Measurements from ENCODE around the gene ICE2.

Gene ICE2

DNA sequence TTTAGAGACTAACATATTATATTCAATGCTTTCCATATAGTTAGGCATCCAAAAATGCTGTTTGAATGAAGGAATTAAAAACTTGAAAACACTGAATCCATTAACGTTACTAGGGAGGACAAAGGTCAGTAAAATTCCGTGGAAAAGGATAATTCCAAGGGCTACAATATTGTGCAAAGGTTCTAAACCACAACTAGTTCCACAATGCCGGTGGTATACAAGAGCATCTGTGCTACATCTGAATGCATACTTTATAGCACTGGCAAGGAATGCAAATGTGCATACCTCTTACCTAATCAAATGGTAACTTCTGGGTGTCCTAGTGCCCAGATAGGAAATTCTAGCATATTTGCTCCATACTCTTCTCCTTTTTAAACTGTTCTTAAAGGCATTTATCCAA is 2.2 kb downstream of the ICE2 start:
- TF ChIP-seq, protein P1, sequence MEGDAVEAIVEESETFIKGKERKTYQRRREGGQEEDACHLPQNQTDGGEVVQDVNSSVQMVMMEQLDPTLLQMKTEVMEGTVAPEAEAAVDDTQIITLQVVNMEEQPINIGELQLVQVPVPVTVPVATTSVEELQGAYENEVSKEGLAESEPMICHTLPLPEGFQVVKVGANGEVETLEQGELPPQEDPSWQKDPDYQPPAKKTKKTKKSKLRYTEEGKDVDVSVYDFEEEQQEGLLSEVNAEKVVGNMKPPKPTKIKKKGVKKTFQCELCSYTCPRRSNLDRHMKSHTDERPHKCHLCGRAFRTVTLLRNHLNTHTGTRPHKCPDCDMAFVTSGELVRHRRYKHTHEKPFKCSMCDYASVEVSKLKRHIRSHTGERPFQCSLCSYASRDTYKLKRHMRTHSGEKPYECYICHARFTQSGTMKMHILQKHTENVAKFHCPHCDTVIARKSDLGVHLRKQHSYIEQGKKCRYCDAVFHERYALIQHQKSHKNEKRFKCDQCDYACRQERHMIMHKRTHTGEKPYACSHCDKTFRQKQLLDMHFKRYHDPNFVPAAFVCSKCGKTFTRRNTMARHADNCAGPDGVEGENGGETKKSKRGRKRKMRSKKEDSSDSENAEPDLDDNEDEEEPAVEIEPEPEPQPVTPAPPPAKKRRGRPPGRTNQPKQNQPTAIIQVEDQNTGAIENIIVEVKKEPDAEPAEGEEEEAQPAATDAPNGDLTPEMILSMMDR (IDR thresholded peaks at IDR 0.05; ENCODE audit: low read depth, low read length, missing control alignments) = no peak
- H3K4me3 ChIP-seq (replicated peaks; ENCODE audit: low read depth, low read length) = peak overlapping the region; percentile 59
- DNase-seq (ENCODE audit: extremely low read depth, low read depth) = no peak

DNA sequence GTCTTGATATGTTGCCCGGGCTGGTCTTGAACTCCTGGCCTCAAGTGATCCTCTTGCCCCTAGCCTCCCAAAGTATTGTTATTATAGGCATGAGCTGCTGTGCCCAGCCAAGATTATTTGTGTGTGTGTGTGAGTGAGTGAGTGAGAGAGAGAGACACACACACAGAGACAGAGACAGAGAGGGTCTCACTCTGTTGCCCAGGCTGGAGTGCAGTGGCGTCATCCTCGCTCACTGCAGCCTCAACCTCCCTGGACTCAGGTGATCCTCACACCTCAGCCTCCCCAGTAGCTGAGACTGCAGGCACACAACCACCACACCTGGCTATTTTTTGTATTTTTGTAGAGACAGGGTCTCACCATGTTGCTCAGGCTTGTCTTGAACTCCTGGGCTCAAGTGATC is 5.8 kb downstream of the ICE2 start:
- H3K4me3 ChIP-seq (replicated peaks; ENCODE audit: low read depth, low read length) = no peak overlapping the region
- no peak for DNase-seq (ENCODE audit: extremely low read depth, low read depth)
- TF ChIP-seq, protein P1 (IDR thresholded peaks at IDR 0.05; ENCODE audit: low read depth, low read length, missing control alignments) = no peak

DNA sequence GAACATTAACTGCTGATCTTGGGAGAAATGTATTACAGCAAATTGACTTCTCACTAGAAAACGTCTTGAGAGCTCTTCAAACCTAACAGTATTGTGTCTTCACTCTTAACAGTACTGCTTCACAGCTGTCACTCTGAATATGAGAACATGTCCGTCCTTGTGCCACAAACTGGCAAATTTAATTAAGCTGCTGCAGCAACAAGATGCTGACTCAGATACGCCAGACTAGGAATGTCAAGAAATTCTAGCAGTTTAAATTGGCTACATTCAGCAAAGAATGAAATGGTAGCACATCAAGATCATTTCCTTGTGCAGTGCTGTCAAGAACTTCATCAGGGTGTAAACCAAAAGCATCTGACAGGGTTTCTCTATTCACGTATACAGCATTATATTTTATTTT is 7.6 kb downstream of the ICE2 start:
- DNase-seq (ENCODE audit: extremely low read depth, low read depth) = no peak
- TF ChIP-seq, protein P1 (IDR thresholded peaks at IDR 0.05; ENCODE audit: low read depth, low read length, missing control alignments) = no peak
- H3K4me3 ChIP-seq (replicated peaks; ENCODE audit: low read depth, low read length) = no peak overlapping the region

DNA sequence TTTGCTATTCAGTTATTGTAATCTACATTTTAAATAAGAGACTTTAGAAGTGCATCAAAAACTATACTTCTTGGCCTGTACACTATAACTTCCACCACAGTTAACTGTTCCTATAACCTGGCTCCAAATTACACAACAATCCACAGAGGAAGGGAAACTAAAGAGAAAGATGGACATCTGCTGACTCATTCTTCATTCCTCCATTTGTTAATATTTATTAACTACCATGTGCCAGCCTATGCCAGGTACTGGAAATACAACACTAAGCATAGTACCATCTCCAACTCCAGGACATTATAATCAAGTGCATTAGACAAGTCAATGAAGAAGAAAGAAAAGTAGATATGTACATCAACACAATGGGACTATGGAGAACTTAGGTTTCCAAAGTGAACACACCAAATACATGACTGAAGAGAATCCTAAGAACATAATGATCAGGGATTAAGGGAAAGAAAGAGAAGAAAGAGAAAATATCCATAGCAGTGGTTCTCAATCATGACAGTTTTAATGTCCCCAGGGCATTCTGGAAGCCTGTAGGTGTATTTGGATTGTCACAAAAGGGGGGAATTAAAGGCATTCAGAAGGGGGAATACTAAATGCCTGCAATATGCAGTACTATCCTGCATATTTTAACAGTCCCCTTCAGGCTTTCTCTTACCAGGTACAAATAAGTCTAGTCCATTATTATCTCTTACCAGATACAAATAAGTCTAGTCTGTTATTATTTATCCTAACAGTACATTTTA is 8.9 kb downstream of the ICE2 start:
- no peak for DNase-seq (ENCODE audit: extremely low read depth, low read depth)
- TF ChIP-seq, protein P1 (IDR thresholded peaks at IDR 0.05; ENCODE audit: low read depth, low read length, missing control alignments) = no peak
- no peak overlapping the region for H3K4me3 ChIP-seq (replicated peaks; ENCODE audit: low read depth, low read length)

DNA sequence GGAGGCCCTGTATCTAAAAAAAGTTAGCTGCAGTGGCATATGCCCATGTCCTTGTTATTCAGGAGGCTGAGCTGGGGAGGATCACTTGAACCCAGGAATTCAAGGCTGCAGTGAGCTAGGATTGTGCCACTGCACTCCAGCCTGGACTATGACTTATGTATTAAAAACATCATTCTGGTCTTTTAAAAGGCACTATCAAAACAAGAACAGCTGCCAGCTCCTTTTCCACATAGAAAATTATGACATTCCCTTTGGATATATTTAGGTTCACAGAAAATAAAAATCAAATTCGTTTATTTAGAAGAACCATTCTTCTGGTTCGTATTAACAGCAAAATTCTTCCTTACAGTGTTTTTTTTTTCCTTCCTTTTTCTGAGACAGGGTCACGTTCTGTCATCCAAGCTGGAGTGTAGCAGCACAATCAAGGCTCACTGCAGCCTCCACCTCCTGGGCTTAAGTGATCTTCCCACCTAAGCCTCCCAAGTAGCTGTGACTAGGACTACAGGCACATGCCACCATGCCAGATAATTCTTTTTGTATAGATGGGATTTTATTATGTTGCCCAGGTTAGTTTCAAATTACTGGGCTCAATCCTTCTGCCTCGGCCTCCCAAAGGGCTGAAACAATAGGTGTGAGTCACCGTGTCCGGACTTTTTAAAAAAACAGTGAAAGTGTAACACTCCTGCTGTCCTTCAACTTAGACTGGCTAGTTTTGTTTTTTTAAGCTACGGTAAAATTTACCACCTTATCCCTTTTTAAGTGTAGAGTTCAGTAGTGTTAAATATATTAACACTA is 13.9 kb downstream of the ICE2 start:
- TF ChIP-seq, protein P1 (IDR thresholded peaks at IDR 0.05; ENCODE audit: low read depth, low read length, missing control alignments) = no peak
- DNase-seq (ENCODE audit: extremely low read depth, low read depth) = no peak
- H3K4me3 ChIP-seq (replicated peaks; ENCODE audit: low read depth, low read length) = no peak overlapping the region

DNA sequence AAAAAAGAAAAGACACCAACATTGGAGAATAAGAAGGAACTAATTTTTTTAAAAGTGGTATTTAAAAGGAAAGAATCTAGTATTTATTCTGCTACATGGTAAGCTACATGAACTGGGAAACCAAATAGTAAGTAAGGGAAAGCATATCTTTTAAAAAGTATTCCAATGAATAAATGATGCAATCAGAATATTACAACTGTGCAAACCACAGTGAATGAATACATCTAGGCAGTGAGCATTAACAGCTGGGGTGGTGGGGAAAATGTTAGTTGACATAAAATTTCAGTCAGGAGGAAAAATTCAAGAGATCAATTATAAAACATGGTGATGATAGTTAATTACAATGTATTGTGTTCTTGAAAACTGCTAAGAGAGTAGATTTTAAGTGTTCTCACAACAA is 16.9 kb downstream of the ICE2 start:
- TF ChIP-seq, protein P1 (IDR thresholded peaks at IDR 0.05; ENCODE audit: low read depth, low read length, missing control alignments) = no peak
- H3K4me3 ChIP-seq (replicated peaks; ENCODE audit: low read depth, low read length) = no peak overlapping the region
- DNase-seq (ENCODE audit: extremely low read depth, low read depth) = no peak

All from HFF-Myc (cell line).